Keratinocyte (primary cell): Measurements from ENCODE around the gene STX16. TPM values are rescaled to one million over a fixed set of nuclear protein-coding genes. Genes with fewer than 3 reads are reported as not detected.

Experiments used
- DNase-seq: peaks from one replicate; pipeline ENCODE4 v3.0.0-alpha.2; 2011; ENCODE audit warnings: low read depth, missing footprints, low spot score
- FAIRE-seq: peaks from 2 replicates; lab custom pipeline; 2011; peaks lifted over from hg19 to GRCh38; lab: Jason Lieb, UNC
- H2AFZ ChIP-seq: 2 replicates; pipeline ENCODE4 v1.6.0; 2012; ENCODE audit warnings: low read length, control low read depth, inconsistent platforms; ENCODE audit not compliant: control insufficient read depth
- H3K27ac ChIP-seq: 2 replicates; pipeline ENCODE4 v1.5.1; 2011; ENCODE audit warnings: low read length; ENCODE audit not compliant: control insufficient read depth, insufficient read depth
- H3K27me3 ChIP-seq: 3 replicates; pipeline ENCODE4 v1.6.0; 2011; ENCODE audit warnings: low read length; ENCODE audit not compliant: control insufficient read depth, insufficient read depth; ENCODE audit errors: extremely low read depth
- H3K36me3 ChIP-seq, 2 experiments: 2 replicates in 1 of 2; 3 replicates in 1 of 2; pipeline ENCODE4 v1.5.1; 2011; ENCODE audit warnings: low read length in 2 of 2, mild to moderate bottlenecking in 1 of 2; ENCODE audit not compliant: control insufficient read depth in 2 of 2, insufficient read depth in 2 of 2; ENCODE audit errors: extremely low read depth in 1 of 2
- H3K4me1 ChIP-seq: 3 replicates; pipeline ENCODE4 v1.5.1; 2011; ENCODE audit warnings: low read length; ENCODE audit not compliant: control insufficient read depth, insufficient read depth; ENCODE audit errors: extremely low read depth
- H3K4me2 ChIP-seq: 3 replicates; pipeline ENCODE4 v1.6.0; 2011; ENCODE audit warnings: low read depth, low read length; ENCODE audit not compliant: control insufficient read depth, insufficient read depth; ENCODE audit errors: extremely low read depth
- H3K4me3 ChIP-seq, 3 experiments: fragments of 200-600 bp in 1 of 3; sonication (generic) in 1 of 3; 2 replicates in 2 of 3; 3 replicates in 1 of 3; pipeline ENCODE4 v1.5.1; 2011 to 2016; ENCODE audit warnings: low read length in 3 of 3, mild to moderate bottlenecking in 3 of 3, control low read depth in 2 of 3, inconsistent platforms in 1 of 3, low read depth in 1 of 3, mixed read lengths in 1 of 3, mixed run types in 1 of 3, moderate library complexity in 1 of 3; ENCODE audit not compliant: control insufficient read depth in 2 of 3, insufficient read depth in 2 of 3; ENCODE audit errors: extremely low read depth in 1 of 3
- H3K79me2 ChIP-seq: 2 replicates; pipeline ENCODE4 v1.6.0; 2012; ENCODE audit warnings: low read length; ENCODE audit not compliant: control insufficient read depth, insufficient read depth
- H3K9ac ChIP-seq: 3 replicates; pipeline ENCODE4 v1.6.0; 2011; ENCODE audit warnings: low read length; ENCODE audit not compliant: control insufficient read depth, insufficient read depth; ENCODE audit errors: extremely low read depth
- H3K9me1 ChIP-seq: 3 replicates; pipeline ENCODE4 v1.6.0; 2011; ENCODE audit warnings: low read length; ENCODE audit not compliant: control insufficient read depth, insufficient read depth; ENCODE audit errors: extremely low read depth
- H3K9me3 ChIP-seq: 2 replicates; pipeline ENCODE4 v1.5.1; 2012; ENCODE audit warnings: low read depth, low read length; ENCODE audit not compliant: control insufficient read depth
- H4K20me1 ChIP-seq: 3 replicates; pipeline ENCODE4 v1.6.0; 2011; ENCODE audit warnings: low read length; ENCODE audit not compliant: control insufficient read depth, insufficient read depth; ENCODE audit errors: extremely low read depth
- CTCF ChIP-seq, 3 experiments: IDR thresholded peaks in 1 of 3; conservative IDR thresholded peaks in 1 of 3; optimal IDR thresholded peaks in 1 of 3; 2 replicates in 2 of 3; 3 replicates in 1 of 3; pipeline versions ENCODE3 to v1.5.1; 2011; ENCODE audit warnings: low read length in 3 of 3, mild to moderate bottlenecking in 3 of 3, moderate library complexity in 2 of 3, control low read depth in 1 of 3, inconsistent platforms in 1 of 3; ENCODE audit not compliant: insufficient read depth in 2 of 3; ENCODE audit errors: extremely low read depth in 1 of 3
- EZH2 ChIP-seq: IDR thresholded peaks from one replicate; pipeline ENCODE4 v1.6.1; 2012; ENCODE audit warnings: inconsistent platforms, mild to moderate bottlenecking, low read length, moderate library complexity
- dilution Hi-C: fragments of 300-500 bp; cut with MboI; formaldehyde crosslinking; loops from one replicate; pipeline ENCODE4 v1.7.0; 2020; ENCODE audit warnings: low sequenced_read_pairs; ENCODE audit not compliant: extremely low pct_ligation_motif_present
- polyA plus RNA-seq, 5 experiments: library from polyadenylated mRNA; depleted of rRNA in 3 of 5; stranded (reverse) in 3 of 5; stranded (forward) in 1 of 5; unstranded in 1 of 5; fragments of >200 nt; gene quantifications; 1 replicate in 1 of 5; 2 replicates in 3 of 5; 3 replicates in 1 of 5; pipeline versions ENCODE4 v1.2.1 to v1.2.3, GENCODE V29; 2011 to 2012; ENCODE audit warnings: missing spikeins in 2 of 5, low read depth in 1 of 5, low replicate concordance in 1 of 5

The STX16 gene
- polyA plus RNA-seq, 1 donor (not counting 4 experiments of a cell fraction or from before 2014, with no cell fraction given), result 69.7 TPM

GRCh38 chr20:58717278-58718091 lies 66.4 kb downstream of the STX16 start:
- no peaks in the 10 kb centered on the region for H4K20me1 ChIP-seq
- no peak for DNase-seq
- no peaks in the 10 kb centered on the region for H3K9me3 ChIP-seq
- no peak overlapping the region for H3K4me2 ChIP-seq
- H3K9ac ChIP-seq, result no peak overlapping the region
- H3K27me3 ChIP-seq, result peaks cover 11% of the 10 kb centered on the region
- no peaks in the 10 kb centered on the region for H3K36me3 ChIP-seq
- H3K4me3 ChIP-seq, result no peak overlapping the region
- dilution Hi-C loops, result no loop called here
- H3K9me1 ChIP-seq, result no peaks in the 10 kb centered on the region
- FAIRE-seq, result no peak
- H3K27ac ChIP-seq, result no peak overlapping the region
- TF ChIP-seq CTCF (optimal IDR thresholded peaks at IDR 0.05 in 1 of 3, IDR thresholded peaks at IDR 0.05 in 1 of 3, conservative IDR thresholded peaks at IDR 0.05 in 1 of 3; ENCODE audit: extremely low read depth in 1 of 3, insufficient read depth in 2 of 3, low read length in 3 of 3) (no peak), EZH2 (no peak)
- H3K4me1 ChIP-seq, result no peaks in the 10 kb centered on the region
- H2AFZ ChIP-seq, result no peak overlapping the region
- H3K79me2 ChIP-seq, result no peaks in the 10 kb centered on the region

GRCh38 chr20:58718121-58718563 lies 67.1 kb downstream of the STX16 start:
- Histone ChIP-seq H3K27me3 (peaks cover 14% of the 10 kb centered on the region), H2AFZ (no peak overlapping the region), H3K4me3 (no peak overlapping the region), H3K4me1 (no peaks in the 10 kb centered on the region), H3K4me2 (no peak overlapping the region), H3K9ac (no peak overlapping the region), H3K27ac (no peak overlapping the region), H3K9me3 (no peaks in the 10 kb centered on the region), H3K36me3 (no peaks in the 10 kb centered on the region), H3K79me2 (no peaks in the 10 kb centered on the region), H3K9me1 (no peaks in the 10 kb centered on the region), H4K20me1 (no peaks in the 10 kb centered on the region)
- DNase-seq (no peak), FAIRE-seq (no peak)
- TF ChIP-seq CTCF (optimal IDR thresholded peaks at IDR 0.05 in 1 of 3, IDR thresholded peaks at IDR 0.05 in 1 of 3, conservative IDR thresholded peaks at IDR 0.05 in 1 of 3; ENCODE audit: extremely low read depth in 1 of 3, insufficient read depth in 2 of 3, low read length in 3 of 3), result no peak
- TF ChIP-seq EZH2, result no peak
- dilution Hi-C loops, result no loop called here
